ENCODE results near the gene CCL23.
"Not testable (repeated sequence)": the region's sequence is repeated elsewhere in the genome, so short reads cannot be mapped to it uniquely, and the experiment has no call there.

The CCL23 gene

DNA sequence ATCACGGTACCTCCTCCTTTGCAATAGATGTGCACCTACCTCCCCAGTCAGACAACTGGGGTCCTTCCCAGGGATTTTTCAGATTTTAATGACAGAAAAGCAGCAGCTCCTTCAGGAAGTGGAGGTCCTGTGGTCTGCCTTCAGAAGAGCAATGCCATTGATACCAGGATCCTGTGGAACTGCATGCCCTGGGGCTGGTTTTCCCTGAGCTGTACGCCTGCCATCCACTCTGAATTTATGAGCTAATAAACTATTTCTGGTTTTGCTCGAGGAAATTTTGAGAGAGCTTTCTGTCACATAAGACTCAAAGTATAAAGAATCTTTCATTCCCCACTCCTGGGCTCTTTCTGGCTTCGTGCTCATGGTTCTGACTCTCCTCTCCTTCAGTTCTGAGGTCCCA is 10.0 kb upstream of the CCL23 start:
- no peak overlapping the region for H3K4me3 ChIP-seq (replicated peaks; ENCODE audit: low read depth, low read length)
- TF ChIP-seq, protein P1, sequence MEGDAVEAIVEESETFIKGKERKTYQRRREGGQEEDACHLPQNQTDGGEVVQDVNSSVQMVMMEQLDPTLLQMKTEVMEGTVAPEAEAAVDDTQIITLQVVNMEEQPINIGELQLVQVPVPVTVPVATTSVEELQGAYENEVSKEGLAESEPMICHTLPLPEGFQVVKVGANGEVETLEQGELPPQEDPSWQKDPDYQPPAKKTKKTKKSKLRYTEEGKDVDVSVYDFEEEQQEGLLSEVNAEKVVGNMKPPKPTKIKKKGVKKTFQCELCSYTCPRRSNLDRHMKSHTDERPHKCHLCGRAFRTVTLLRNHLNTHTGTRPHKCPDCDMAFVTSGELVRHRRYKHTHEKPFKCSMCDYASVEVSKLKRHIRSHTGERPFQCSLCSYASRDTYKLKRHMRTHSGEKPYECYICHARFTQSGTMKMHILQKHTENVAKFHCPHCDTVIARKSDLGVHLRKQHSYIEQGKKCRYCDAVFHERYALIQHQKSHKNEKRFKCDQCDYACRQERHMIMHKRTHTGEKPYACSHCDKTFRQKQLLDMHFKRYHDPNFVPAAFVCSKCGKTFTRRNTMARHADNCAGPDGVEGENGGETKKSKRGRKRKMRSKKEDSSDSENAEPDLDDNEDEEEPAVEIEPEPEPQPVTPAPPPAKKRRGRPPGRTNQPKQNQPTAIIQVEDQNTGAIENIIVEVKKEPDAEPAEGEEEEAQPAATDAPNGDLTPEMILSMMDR (IDR thresholded peaks at IDR 0.05; ENCODE audit: low read length, missing control alignments): no peak
- DNase-seq (ENCODE audit: low read depth): no peak

DNA sequence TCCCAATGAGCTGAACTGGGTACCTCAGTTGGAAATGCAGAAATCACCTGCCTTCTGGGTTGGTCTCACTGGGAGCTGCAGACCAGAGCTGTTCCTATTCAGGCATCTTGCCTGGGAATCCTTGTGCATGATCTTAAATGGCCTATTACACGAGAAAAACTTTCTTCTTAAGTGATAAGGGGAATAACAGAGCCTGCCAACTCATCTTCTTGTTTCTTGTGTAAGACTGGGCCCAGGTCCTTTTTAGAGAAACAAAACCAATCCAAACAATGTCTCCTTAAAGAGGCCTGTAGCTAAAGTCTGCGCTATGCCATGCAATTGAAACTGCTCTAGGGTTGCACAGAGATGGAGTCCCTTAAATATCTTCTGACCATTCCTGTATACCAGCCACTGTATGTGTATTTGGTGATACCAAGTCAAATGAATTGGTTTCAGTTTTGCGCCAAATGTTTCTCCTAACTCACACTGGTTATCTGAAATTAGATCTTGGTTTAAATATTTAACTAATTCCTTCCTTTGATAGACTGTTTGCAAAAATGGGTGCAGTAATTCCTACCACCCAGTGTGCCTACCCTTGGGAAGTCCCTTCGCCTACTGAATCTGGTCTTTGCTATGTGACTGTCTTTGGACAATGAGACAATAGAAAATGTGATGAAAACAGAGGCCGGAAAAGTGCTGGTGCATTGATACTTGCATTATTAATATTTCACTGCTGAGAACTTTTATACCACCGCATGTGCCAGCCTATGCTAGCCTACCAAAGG is 6.5 kb upstream of the CCL23 start:
- TF ChIP-seq, protein P1 (IDR thresholded peaks at IDR 0.05; ENCODE audit: low read length, missing control alignments): no peak
- no peak overlapping the region for H3K4me3 ChIP-seq (replicated peaks; ENCODE audit: low read depth, low read length)
- DNase-seq (ENCODE audit: low read depth): no peak

DNA sequence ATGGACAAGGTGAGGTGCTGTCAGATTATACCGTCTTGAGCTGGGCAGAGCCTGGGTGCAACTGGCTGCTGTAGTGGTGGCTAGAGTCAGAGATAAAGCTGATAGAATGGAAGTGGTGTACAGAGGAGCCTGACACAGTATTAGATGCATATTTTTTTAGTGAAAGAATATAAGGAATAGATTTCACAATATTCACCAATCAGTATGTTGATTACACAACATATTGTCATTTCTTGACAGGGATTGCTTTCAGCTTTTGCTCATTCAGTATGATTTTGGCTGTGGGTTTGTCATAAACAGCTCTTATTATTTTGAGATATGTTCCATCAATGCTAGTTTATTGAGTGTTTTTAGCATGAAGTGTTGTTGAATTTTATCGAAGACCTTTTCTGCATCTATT is 1.7 kb upstream of the CCL23 start:
- TF ChIP-seq, protein P1 (IDR thresholded peaks at IDR 0.05; ENCODE audit: low read length, missing control alignments): no peak
- H3K4me3 ChIP-seq (replicated peaks; ENCODE audit: low read depth, low read length): no peak overlapping the region
- DNase-seq (ENCODE audit: low read depth): no peak

DNA sequence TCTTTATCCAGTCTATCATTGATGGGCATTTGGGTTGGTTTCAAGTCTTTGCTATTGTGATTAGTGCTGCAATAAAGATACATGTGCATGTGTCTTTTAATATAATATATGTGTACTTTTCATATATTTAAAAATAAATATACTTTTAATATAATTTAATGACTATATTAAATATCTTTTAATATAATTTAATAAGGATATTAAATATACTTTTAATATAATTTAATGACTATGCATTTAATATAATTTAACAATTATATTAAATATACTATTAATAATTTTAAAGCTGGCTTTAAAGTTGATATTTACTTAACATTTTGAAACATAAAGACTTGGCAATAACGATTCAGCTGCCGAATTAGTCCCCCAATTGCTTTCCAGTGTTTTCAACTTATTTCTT is 1.2 kb downstream of the CCL23 start:
- TF ChIP-seq, protein P1 (IDR thresholded peaks at IDR 0.05; ENCODE audit: low read length, missing control alignments): no peak
- no peak overlapping the region for H3K4me3 ChIP-seq (replicated peaks; ENCODE audit: low read depth, low read length)
- DNase-seq (ENCODE audit: low read depth): no peak

DNA sequence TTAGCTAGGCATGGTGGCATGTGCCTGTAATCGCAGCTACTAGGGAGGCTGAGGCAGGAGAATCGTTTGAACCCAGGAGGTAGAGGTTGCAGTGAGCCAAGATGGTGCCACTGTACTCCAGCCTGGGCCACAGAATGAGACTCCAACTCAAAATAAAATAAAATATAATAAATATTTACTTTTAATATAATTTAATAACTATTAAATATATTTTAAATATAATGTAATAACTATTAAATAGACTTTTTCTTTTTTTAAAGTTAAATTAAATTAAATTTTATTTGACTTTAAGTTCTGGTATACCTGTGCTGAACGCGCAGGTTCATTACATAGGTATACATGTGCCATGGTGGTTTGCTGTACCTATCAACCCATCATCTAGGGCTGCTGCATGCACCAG is 1.9 kb downstream of the CCL23 start:
- not testable (repeated sequence) for DNase-seq (ENCODE audit: low read depth); H3K4me3 ChIP-seq (replicated peaks; ENCODE audit: low read depth, low read length)

DNA sequence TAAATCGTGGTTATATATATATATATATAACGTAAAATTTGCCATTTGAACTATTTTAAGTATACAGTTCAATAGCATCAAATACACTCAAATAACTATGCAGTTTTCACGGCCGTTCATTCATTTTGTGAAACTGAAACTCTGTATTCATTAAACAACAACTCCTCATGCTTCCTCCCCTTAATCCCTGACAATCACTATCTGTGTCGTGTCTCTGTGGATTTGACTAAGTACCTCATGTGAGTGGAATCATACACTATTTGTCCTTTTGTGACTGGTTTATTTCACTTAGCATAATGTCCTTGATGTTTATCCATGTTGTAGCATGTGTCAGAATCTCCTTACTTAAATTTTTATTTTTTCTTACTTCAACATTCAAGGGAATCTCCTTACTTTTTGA is 2.8 kb downstream of the CCL23 start:
- no peak overlapping the region for H3K4me3 ChIP-seq (replicated peaks; ENCODE audit: low read depth, low read length)
- TF ChIP-seq, protein P1 (IDR thresholded peaks at IDR 0.05; ENCODE audit: low read length, missing control alignments): no peak
- no peak for DNase-seq (ENCODE audit: low read depth)

DNA sequence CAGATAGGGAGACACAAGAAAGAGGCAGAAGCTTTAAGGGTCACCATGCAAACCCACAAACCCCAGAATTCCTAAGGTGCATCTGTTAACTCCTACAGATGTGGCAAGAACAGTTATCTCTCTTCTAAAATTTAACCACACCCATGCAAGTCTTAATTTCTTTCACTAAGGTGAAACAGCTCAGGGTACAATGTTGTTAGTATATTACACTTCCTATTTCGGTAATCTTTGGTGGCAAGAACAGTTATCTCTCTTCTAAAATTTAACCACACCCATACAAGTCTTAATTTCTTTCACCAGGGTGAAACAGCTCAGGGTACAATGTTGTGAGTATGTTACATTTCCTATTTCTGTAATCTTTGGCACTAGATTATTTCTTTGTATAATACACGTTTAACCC is 6.6 kb downstream of the CCL23 start:
- DNase-seq (ENCODE audit: low read depth): no peak
- no peak overlapping the region for H3K4me3 ChIP-seq (replicated peaks; ENCODE audit: low read depth, low read length)
- TF ChIP-seq, protein P1 (IDR thresholded peaks at IDR 0.05; ENCODE audit: low read length, missing control alignments): no peak

All from fibroblast of pulmonary artery (primary cell).